Measurements from ENCODE around the gene LOXL3.
"Not testable (repeated sequence)": the region's sequence is repeated elsewhere in the genome, so short reads cannot be mapped to it uniquely, and the experiment has no call there.

LOXL3 gene

DNA sequence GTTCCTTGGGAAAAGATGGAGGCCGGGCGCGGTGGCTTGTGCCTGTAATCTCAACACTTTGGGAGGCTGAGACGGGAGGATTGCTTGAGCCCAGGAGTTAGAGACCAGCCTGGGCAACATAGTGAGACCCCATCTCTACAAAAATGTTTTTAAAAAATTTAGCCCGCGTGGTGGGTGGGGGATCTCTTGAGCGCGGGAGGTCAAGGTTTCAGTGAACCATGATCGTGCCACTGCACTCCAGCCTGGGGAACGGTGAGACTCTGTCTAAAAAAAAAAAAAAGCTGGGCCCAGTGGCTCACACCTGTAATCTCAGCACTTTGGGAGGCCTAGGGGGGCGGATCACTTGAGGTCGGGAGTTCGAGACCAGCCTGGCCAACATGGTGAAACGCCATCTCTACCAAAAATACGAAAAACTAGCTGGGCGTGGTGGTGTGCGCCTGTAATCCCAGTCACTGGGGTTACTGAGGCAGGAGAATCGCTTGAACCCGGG lies 70.0 kb downstream of the LOXL3 start:
- DNase-seq, result not testable (repeated sequence)

DNA sequence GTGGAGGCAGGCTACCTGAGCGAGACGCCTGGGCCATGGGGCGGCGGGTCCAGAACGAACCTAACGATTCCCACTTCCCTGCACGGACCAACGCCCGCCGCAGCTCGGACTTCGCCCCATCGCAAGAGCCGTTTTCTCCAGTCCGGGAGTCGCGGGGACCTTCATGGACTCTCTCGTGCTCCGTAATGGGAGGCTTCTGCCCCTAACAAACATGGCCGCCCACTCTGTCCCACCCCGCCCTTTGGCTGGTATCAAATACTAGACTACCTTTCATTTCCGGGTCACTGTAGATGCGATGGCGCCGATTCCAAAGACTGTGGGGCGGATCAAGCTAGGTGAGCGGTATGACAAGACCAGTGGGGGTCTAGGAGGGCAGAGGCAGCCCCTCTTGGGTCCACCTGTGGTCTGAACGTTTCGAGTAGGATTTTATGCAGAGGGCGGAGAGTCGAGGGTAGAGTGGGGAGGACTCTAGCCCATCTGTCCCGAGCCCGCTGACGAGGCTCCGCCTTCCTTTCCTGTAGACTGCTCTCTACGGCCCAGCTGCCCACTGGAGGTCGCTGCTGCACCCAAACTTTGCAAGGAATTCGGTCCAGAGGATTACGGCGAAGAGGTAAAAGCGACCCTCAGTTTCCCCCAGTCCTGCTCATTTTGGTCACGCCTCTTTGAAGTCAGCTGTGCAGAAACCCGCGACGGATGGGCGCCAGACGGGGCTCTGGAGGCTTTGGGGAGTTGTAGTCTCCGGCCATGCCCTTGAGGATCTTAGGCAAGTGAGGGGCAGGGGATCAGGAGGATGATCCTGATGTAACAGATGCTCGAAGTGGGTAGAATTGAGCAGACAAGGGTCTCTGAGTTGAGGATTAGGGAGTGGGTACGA lies 70.7 kb downstream of the LOXL3 start, which contains the start of the genes CCDC142 and TTC31:
CCDC142 (minus strand) TSS at position 198 of the 874 bp plus-strand sequence; CDS start at position 37, 161 bp downstream.
TTC31 (plus strand) TSS at position 281 of the 874 bp plus-strand sequence; CDS start at position 296, 15 bp downstream.
- peak; percentile 92 for DNase-seq

Measured in stimulated activated CD4-positive, alpha-beta T cell treated with anti-CD3 and anti-CD28 coated beads, Interleukin-4, amount 100 ng/mL, for 1 hour (primary cell).